ENCODE results near the gene EDC3.
"Not testable (repeated sequence)": the region's sequence is repeated elsewhere in the genome, so short reads cannot be mapped to it uniquely, and the experiment has no call there.

EDC3 gene

DNA sequence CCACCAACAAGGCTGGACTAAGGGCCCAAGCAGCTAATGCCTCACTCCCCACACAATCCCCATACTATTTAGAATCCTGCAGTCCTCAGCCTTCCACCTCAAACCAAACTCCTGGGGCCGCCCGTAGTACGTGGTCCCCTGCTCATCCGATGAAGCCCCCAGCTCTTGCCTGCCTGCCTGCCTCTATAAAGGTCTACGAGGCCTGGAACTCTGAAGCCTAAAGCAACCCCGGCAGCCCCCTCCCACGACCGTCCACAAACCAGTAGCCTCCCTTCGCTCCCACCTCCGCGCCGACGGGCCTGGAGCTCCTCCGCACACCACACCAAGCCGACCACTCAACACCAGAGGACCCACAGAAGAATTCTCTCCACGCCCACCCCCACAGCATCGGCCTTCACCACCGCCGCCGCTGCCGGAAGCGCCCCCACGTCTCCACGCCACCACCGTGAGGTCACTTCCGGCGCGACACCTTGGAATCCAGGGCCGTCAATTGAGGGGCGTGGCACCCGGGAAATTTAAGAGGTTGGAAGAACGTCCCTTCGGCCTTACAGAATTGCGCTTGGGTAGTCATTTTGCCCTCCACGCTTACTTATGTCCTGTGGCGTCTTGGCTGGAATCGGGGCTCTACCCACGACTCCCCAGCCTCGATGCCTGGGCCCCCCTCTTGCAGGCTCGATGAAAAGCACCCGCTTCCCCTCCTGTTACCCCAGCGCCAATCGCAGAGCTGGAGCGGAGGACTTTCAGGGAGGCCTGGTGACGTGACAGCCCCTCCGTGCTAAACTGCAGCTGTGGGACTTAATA is at the start of gene EDC3:
EDC3 (minus strand) TSS at position 428 of the 801 bp plus-strand sequence. CDS start 20,900 bp downstream, outside the sequence.
- peak; percentile 23 for DNase-seq

- DNase-seq, result no peak
Measured at GRCh38 chr15:74742422-74742821, 46.6 kb upstream of the EDC3 start.

GRCh38 chr15:74738239-74738638 is 42.4 kb upstream of the EDC3 start:
- DNase-seq, result not testable (repeated sequence)

DNA sequence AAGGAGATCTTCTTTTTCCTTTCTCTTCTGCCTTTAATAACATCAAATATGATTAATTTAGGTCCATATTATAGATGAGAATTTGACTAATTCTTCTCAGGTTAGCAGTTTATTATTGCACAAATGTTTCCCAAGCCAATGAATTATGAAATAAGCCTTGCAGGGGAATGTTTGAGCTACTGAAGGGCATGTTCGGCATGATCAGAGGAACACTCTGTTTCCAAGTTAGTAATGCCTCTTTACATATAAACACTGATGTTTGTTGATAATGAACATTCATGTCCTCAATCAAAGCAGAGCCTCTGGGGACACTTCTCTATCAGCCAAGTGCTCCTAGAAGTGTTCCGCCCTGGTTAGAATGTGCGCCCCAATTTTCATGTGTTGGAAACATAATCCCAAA is 39.5 kb upstream of the EDC3 start:
- DNase-seq, result no peak

DNA sequence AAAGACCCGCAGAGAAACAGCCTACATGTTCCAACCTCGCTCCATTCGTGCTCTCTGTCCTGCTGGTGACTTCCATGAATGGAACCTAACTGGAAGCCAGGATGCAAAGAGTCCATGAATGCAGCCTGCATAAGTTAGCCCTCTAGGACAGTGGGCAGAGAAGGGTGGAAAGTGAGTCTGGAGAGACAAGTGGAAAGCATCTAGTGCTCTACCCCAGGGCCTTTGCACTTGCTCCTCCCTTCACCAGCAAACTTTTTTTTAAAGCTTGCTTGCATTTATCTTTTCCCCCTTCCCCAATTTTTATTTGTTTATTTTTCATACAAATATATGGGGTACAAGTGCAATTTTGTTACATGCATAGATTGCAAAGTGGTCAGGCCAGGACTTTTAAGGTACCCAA is 37.4 kb upstream of the EDC3 start:
- DNase-seq, result no peak

DNA sequence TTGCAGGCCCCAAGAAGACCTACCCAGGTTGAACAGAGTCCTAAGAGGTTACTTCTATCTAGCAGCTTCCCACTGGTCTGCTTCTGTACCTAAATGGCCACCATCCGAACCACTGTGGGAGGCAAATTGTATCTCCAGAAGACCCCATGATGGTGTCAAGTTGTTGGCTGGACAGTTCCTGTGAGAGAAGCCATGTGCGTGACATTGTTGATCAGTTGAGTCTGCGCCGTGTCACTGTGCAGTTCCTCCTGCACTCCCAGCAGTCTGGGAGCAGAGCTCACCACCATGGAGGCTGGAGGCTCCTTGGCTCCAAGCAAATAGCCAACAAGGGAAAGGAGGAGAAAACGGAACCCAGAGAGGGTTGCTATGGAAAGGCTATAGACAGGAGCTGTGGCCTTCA is 37.0 kb upstream of the EDC3 start:
- no peak for DNase-seq

- DNase-seq, result no peak
Measured at GRCh38 chr15:74730619-74731316, 34.9 kb upstream of the EDC3 start.

- not testable (repeated sequence) for DNase-seq
Measured at GRCh38 chr15:74729372-74729771, 33.5 kb upstream of the EDC3 start.

GRCh38 chr15:74728699-74729098 is 32.9 kb upstream of the EDC3 start:
- not testable (repeated sequence) for DNase-seq

DNA sequence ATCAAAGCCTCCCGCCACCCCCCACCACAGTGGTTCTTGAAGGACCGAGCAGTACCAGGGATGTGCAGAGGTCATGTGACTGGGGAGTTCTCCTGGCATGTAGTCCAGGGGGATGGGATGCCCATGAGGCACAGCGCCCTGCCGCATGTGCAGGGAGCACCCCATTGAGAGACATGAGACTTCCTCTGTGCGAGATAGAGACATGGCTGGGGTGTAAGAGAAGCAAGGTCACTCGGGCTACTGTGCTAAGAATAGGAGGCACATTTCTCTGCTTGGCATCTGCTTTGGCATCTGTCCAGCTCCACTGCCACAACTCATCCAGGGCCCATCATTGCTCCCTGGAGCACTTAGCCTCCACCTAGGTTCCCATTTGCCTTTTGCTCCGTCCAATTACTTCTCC is 31.9 kb upstream of the EDC3 start:
- no peak for DNase-seq

DNA sequence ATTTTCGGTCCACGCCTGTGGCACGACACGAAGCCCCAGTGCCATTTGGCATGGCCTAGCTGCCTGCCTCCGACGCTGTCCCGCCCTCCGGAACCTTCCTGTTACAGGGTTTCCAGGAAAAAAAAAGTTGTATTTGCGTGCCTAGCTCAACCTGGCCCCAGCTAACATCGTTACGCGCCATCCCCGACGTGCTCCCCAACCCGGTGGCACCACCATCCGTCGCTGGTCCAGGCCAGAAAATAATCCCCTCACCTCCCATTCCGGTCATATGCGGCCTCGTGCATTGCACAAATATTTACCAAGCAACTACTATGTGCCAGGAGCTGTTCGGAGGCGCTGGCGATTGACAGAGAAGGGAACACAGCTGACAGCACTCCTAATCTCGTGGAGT is 30.9 kb upstream of the EDC3 start:
- no peak for DNase-seq

DNA sequence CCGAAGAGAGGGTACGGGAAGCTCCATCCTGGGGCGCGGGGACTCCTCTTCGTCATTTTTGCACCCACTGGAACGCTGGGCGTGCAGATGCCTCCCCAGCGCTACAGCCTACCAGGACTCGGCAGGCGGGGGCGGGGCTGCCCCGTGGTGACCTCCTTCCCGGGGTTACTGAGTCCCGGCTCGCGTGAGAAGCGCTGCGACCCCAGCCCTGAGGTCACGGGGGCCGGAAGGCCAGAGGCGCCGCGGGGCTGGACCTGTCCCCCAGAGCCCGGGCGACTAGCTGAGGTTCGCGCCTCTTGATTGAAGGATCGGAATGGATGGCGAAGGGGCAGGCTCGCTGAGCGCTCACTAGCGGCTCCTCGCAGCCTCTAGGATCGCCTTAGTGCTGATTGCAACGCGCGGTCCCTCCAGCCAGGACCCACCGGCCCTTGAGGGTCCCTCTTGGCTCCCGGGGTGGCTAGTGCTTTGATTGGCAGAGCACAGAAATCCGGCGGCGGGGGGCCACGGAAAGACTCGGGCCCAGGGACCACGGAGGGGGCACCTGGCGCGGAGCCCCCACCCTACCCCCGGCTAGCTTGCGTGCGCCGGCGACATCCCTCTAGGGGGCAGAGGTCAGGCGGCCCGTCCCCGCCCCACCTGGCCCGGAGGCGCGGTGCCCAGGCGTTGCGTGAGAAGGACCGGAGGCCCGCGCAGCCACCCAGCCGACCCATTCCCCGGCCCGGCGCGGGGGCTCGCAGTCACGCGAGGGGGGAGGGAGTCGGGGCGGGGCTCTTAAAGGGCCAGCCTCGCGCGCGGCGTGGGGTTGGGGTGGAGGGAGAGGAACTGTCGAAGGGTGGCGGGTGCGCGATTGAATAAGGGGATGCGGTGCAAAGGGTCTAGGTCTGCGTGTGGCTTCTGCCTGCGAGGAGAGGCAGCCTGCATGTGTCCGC is 30.3 kb upstream of the EDC3 start:
- no peak for DNase-seq

- DNase-seq, result no peak
Measured at GRCh38 chr15:74725225-74725774, 29.5 kb upstream of the EDC3 start, which contains the start of gene CYP1A1. CYP1A1 (minus strand) TSS chr15:74725528; CDS start chr15:74723097, 2,431 bp downstream.

DNA sequence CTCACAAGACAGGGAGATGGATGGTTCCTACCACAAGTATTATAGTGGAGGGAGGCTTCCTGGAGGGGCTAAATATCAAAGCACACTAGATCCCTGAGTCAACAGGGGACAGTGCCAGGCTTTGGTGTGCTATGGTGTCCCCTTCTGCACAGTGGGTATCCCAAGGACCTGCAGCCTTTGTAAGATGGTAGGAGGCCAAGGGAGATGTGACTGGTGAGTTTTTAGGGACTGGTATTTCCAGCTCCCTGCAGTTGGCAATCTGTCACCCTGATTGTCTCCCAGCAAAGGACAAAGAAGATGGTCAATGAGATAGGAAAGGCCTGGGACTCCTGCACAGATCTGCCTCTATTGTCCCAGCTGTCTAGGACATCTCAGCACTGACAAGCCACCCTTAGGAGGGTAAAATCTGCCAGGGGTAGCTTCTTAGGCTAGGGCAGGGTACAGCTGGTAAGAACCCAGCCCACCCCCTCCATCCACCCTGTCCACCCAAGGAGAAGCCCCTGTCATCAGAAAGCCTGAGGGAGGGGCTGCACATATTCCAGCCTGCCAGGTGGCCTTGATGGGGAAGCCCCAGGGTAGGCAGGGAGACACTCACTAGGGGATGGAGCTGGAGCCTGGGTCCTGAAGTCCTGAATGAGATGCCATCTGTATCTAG is 28.9 kb upstream of the EDC3 start:
- no peak for DNase-seq

GRCh38 chr15:74723754-74724334 is 28.0 kb upstream of the EDC3 start:
- peak; percentile 10 for DNase-seq

DNA sequence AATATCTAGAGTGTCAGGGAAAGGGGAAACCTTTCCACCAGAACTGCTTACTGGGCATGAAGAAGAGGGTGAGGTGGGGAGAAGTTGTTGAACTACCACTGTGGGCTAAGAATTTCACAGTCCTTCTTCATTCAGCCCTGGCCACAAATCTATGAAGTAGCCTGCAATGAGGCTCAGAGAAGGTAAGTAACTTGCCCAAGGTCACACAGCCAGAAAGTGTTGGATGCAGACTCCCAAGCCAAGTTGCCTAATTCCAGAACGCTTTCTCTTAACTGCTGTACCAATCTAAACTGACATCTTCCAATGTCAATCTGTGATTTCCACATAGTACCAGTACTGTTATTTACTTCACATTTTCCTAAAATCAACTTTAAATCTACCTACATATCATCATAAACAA is 27.4 kb upstream of the EDC3 start:
- no peak for DNase-seq

DNA sequence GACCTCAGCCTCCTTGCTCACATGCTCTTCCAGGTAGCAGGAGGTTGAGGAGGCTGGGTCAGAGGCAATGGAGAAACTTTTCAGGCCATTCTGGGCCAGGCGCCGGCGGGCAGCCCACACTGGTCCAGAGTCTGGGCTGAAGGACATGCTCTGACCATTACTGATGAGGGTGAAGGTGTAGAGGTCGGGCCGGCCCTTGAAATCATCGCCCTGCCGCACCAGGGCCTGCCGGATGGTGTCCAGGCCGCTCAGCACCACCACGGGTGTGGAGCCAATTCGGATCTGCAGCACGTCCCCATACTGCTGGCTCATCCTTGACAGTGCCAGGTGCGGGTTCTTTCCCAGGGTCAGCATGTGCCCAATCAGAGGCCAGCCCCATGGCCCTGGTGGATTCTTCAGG is 26.8 kb upstream of the EDC3 start:
- DNase-seq, result no peak

DNA sequence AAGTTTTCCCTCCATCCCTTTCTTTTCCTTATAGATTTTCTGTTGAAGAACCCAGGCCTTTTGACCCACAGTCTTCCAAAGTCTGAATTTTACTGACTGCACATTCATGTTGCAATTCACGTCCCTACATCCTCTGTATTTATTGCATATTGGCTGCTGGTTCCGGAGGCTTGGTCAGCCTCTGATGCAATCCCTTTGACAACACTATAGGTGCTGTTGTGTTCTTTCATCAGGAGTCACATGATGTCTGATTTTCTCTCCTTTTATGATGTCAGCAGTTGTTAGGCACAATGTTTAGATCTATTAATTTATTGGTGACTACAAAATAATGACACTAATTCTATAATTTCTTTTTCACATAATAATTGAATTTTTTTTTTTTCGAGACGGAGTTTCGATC is 20.8 kb upstream of the EDC3 start:
- no peak for DNase-seq

DNA sequence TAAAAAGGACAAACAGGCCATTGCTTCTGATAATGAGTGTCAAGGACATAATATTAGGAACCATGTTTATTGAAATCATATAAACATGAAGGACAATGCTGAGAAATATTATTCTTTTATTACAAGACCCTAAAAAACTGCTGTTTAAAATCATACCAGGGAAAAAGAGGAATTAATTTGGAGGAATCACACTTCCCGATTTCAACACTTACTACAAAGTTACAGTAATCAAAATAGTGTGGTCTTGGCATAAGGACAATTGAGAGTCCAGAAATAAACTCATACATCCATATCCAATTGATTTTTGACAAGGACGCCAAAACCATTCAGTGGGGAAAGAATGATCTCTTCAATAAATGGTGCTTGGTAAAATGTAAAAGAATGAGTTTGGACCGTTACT is 16.5 kb upstream of the EDC3 start:
- no peak for DNase-seq

DNA sequence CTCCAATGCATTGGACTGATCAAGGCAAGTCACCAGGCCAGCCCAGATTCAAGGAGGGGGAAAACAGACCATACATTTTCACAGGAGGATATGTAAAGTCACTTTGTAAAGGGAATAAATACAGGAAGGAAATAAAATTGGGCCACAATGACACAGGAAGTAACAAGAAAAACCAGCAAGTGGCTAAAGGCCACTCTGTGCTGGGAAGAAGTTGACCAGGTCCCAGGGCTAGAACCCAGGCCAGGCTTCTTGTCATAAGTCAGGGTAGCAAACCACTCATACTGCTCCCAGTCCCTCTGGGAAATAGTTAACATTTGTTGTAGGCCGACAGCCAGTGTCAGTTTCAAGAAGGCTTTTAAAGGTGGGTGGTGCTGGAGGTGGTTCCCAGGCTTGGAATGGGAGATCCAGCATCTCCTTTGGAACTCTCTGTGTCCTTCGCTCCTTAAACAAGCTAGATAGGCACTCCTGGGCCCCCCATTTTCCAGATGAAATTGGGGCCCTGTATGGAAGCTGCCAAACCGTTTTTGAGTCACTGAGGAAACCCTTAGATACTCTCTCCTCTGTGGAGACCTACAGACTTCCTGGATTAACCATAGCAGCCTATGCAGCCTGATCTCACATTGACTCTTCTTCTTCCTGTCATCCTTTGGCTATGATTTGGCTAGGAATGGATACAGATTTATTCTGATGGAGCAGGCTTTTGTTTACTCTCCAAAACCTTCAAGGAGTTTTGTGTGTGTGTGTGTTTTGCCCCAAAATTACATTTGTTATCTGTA is 14.7 kb upstream of the EDC3 start:
- no peak for DNase-seq

- DNase-seq, result no peak
Measured at GRCh38 chr15:74709892-74710291, 14.1 kb upstream of the EDC3 start.
